Activated T-helper 2 cell treated with anti-CD3 and anti-CD28 coated beads, Interferon-gamma antibody, Interleukin-2, Interleukin-4, amounts not matched to agents 10 μg/mL and 5 μg/mL and 100 μg/mL, durations not matched to agents 14 hours and 24 hours and 36 hours (primary cell): ENCODE data around the gene CRIP2. TPM values are rescaled to one million over a fixed set of nuclear protein-coding genes. Genes with fewer than 3 reads are reported as not detected.

Experiments used
- DNase-seq: peaks from one replicate; pipeline ENCODE4 v3.0.0; 2021; ENCODE audit warnings: low spot score
- H3K27ac Mint-ChIP-seq: one replicate; pipeline ENCODE4 v1.8.0; 2021; ENCODE audit warnings: mixed read lengths
- H3K27me3 Mint-ChIP-seq: one replicate; pipeline ENCODE4 v1.8.0; 2021; ENCODE audit warnings: low read depth, mixed read lengths
- H3K36me3 Mint-ChIP-seq: one replicate; pipeline ENCODE4 v1.8.0; 2021; ENCODE audit warnings: low read depth, mixed read lengths
- H3K4me1 Mint-ChIP-seq: one replicate; pipeline ENCODE4 v1.8.0; 2021; ENCODE audit warnings: low read depth, mixed read lengths
- H3K4me3 Mint-ChIP-seq: one replicate; pipeline ENCODE4 v1.8.0; 2021; ENCODE audit warnings: low read depth, mild to moderate bottlenecking, moderate library complexity, mixed read lengths
- H3K9me3 Mint-ChIP-seq: one replicate; pipeline ENCODE4 v1.8.0; 2021; ENCODE audit warnings: mixed read lengths
- intact Hi-C: fragments of 100-400 bp; cut with micrococcal nuclease; formaldehyde crosslinking; loops from one replicate; pipeline ENCODE4 v1.15.1; 2023
- total RNA-seq: library from RNA; stranded (reverse); gene quantifications from 2 replicates; pipeline ENCODE4 v1.2.3, GENCODE V29; 2022

Gene CRIP2
- total RNA-seq, 1 donor from 2014 or later: 0.16 TPM

DNA sequence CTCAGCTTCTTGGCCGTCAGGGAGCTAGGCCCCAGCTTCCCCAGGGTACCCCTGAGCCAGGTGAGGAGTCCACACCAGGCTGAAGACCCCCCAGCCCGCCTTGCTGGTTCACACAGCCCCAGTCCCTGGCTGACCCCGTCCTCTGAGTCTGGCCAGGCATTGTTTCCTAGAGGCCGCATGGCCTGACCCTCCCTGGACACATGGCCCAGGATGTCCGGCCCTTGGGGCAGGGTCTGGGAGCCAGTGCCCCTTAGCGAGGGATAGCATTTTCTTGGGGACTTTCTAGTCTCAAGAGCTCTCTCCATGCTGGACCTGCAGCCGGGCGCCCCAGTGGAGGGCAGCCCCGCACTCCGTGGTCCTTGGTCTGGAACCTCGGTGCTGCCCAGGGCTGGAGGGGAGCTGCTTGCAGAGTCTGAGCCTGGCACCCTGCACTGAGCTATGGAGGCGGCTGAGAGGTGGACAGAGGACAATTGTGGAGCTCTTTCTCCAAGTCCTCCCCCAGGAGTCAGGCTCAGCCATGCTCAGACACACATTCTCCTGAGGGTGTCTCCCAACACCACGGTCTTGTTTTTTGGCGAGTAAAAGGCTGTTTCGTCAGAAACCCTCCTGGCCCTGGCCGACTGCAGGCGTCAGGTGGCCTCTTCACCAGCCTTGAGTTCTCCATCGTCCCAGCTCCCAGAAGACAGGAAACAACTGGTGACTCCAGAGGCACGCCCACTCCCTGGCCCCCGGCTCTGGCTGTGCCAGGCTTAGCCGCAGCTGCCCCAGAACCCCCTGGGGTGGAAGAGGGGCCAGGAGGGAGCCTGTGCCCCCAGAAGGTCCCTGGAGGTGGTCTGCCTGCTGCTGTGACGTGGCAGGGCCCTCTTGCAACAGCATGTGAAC lies 17.6 kb upstream of the CRIP2 start:
- Mint-ChIP-seq H3K4me1 (peaks cover 1% of the 10 kb centered on the region), H3K27ac (no peak overlapping the region), H3K36me3 (peaks cover 22% of the 10 kb centered on the region), H3K9me3 (no peaks in the 10 kb centered on the region), H3K27me3 (no peaks in the 10 kb centered on the region), H3K4me3 (no peak overlapping the region)
- no peak for DNase-seq
- intact Hi-C loops: no loop called here

DNA sequence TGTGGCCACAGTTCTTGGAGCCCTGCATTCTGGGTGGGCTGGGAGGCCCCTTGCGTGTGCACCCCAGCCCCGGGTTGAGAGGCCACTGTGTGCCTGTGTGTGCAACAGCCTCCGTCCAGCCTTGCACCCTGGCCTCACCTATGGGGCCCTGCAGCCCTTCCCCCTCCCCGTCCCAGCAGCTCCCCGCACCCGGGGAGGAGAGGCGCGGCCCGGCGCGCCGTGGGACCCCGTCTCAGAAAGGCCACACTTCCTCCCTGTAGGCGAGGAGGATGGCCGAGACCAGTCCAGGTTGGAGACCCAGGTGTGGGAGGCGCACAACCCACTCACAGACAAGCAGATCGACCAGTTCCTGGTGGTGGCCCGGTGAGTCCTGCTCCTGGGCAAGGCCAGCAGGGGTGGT lies 16.6 kb upstream of the CRIP2 start:
- H3K36me3 Mint-ChIP-seq: peaks cover 19% of the 10 kb centered on the region
- peaks cover 1% of the 10 kb centered on the region for H3K4me1 Mint-ChIP-seq
- H3K27me3 Mint-ChIP-seq: no peaks in the 10 kb centered on the region
- no peak for DNase-seq
- no peak overlapping the region for H3K27ac Mint-ChIP-seq
- intact Hi-C loops: no loop called here
- no peaks in the 10 kb centered on the region for H3K9me3 Mint-ChIP-seq
- no peak overlapping the region for H3K4me3 Mint-ChIP-seq

DNA sequence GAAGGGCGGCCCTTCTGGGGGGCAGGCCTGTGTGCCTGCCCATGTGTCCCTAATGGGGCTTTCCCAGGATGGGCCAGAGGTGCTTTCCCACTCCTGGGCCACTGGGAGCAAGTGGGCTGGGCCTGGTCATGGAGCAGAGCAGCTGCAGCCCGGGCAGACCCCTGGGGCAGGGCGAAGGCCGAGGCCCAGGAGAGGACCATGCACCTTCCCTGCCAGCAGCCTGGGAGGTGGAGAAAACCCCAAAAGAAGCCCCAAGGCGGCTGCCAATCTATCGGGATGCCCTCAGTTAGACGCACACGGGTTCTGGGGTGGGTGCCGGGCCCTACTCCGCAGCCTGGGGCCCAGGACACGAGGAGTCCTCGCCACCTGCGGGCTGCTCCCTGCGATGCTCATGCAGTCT lies 16.1 kb upstream of the CRIP2 start:
- Mint-ChIP-seq H3K27me3 (no peaks in the 10 kb centered on the region), H3K4me3 (no peak overlapping the region), H3K9me3 (no peaks in the 10 kb centered on the region), H3K4me1 (peaks cover 1% of the 10 kb centered on the region), H3K27ac (no peak overlapping the region), H3K36me3 (peaks cover 16% of the 10 kb centered on the region)
- intact Hi-C loops: no loop called here
- DNase-seq: no peak

GRCh38 chr14:105460116-105460515 lies 14.5 kb upstream of the CRIP2 start:
- no peaks in the 10 kb centered on the region for H3K27me3 Mint-ChIP-seq
- intact Hi-C loops: no loop called here
- peaks cover 1% of the 10 kb centered on the region for H3K4me1 Mint-ChIP-seq
- no peak for DNase-seq
- no peaks in the 10 kb centered on the region for H3K9me3 Mint-ChIP-seq
- no peak overlapping the region for H3K4me3 Mint-ChIP-seq
- H3K27ac Mint-ChIP-seq: no peak overlapping the region
- peaks cover 10% of the 10 kb centered on the region for H3K36me3 Mint-ChIP-seq

- intact Hi-C loops: no loop called here
- no peak overlapping the region for H3K27ac Mint-ChIP-seq
- DNase-seq: no peak
- no peaks in the 10 kb centered on the region for H3K4me1 Mint-ChIP-seq
- H3K36me3 Mint-ChIP-seq: peaks cover 9% of the 10 kb centered on the region
- H3K27me3 Mint-ChIP-seq: no peaks in the 10 kb centered on the region
- no peak overlapping the region for H3K4me3 Mint-ChIP-seq
- H3K9me3 Mint-ChIP-seq: no peaks in the 10 kb centered on the region
Measured at GRCh38 chr14:105460616-105461015, 14.0 kb upstream of the CRIP2 start.

DNA sequence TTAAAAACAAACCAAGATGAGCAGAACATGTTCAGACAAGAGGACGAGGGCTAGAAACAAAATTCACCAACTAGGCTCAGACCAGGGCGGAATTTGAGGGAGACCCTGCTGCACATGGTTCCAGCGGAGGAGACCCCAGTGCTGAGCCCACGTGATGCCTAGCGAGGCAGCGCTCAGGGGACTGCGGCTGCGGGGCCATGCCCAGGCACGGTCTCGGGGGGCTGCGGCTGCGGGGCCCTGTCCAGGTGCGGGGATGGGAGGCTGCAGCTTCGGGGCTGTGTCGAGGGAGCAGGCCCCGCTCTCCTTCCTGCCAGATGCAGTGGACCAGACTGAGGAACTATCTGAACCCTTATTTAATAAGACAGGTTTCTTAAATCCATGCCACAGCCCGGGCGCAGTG lies 12.7 kb upstream of the CRIP2 start:
- Mint-ChIP-seq H3K4me1 (no peaks in the 10 kb centered on the region), H3K27ac (no peak overlapping the region), H3K36me3 (peaks cover 6% of the 10 kb centered on the region), H3K9me3 (no peaks in the 10 kb centered on the region), H3K27me3 (no peaks in the 10 kb centered on the region), H3K4me3 (no peak overlapping the region)
- no peak for DNase-seq
- intact Hi-C loops: no loop called here

DNA sequence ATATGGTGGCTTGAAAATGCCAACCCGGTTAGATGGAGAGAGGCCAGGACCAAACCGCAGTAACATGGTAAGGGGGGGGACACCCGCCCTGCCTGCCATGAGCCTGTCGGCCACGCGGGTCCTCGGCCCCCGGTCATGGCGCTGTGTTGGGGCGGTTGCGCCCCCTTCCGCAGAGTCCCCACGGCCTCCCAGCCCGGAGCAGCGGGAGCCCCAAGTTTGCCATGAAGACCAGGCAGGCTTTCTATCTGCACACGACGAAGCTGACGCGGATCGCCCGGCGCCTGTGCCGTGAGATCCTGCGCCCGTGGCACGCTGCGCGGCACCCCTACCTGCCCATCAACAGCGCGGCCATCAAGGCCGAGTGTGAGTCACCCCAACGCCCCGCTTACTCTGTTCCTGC lies 10.1 kb upstream of the CRIP2 start:
- Mint-ChIP-seq H3K36me3 (peaks cover 6% of the 10 kb centered on the region), H3K4me3 (no peak overlapping the region), H3K27me3 (no peaks in the 10 kb centered on the region), H3K27ac (no peak overlapping the region), H3K9me3 (no peaks in the 10 kb centered on the region), H3K4me1 (no peaks in the 10 kb centered on the region)
- no peak for DNase-seq
- intact Hi-C loops: no loop called here

GRCh38 chr14:105465209-105466031 lies 9.2 kb upstream of the CRIP2 start:
- intact Hi-C loops: no loop called here

DNA sequence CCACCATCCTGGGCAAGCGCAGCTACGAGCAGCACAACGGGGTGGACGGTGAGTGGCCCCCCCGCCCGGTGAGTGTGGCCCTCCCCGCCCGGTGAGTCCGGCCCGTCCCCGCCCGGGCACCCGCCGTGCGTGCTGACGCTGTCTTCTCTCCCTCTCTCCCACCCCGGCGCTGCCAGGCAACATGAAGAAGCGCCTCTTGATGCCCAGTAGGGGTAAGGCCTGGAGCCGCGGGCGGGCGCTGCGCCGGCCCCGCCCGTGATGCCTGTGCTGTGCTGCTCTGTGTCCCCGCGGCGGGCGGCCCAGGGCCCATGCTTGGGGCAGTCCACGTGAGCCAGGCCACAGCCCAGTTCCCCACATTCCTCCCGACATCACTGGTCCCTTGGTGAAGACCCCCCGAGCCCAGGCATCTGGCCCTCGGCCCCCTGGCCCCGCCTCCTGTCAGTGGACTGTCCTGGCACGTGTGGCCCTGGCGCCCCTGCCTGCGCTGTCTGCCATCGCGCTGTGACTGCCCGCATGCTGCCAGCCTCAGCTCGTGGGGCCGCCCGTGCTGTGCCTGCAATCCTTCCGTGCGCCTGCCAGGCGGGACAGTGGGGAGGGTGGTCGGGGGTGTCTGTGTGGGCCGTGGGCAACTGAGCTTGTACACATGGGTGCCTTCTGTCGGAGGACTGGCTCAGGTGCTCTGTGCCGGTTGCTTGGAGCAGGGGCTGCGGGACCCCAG lies 7.9 kb upstream of the CRIP2 start:
- H3K9me3 Mint-ChIP-seq: no peaks in the 10 kb centered on the region
- H3K27ac Mint-ChIP-seq: no peak overlapping the region
- no peak overlapping the region for H3K4me3 Mint-ChIP-seq
- intact Hi-C loops: no loop called here
- H3K27me3 Mint-ChIP-seq: no peaks in the 10 kb centered on the region
- H3K4me1 Mint-ChIP-seq: no peaks in the 10 kb centered on the region
- peaks cover 4% of the 10 kb centered on the region for H3K36me3 Mint-ChIP-seq
- no peak for DNase-seq

More at GRCh38 chr14:105465209-105466031, 9.2 kb upstream of the CRIP2 start:
- Mint-ChIP-seq H3K27ac (no peak overlapping the region), H3K4me3 (no peak overlapping the region), H3K27me3 (no peaks in the 10 kb centered on the region), H3K4me1 (no peaks in the 10 kb centered on the region), H3K36me3 (peaks cover 6% of the 10 kb centered on the region), H3K9me3 (no peaks in the 10 kb centered on the region)
- no peak for DNase-seq

DNA sequence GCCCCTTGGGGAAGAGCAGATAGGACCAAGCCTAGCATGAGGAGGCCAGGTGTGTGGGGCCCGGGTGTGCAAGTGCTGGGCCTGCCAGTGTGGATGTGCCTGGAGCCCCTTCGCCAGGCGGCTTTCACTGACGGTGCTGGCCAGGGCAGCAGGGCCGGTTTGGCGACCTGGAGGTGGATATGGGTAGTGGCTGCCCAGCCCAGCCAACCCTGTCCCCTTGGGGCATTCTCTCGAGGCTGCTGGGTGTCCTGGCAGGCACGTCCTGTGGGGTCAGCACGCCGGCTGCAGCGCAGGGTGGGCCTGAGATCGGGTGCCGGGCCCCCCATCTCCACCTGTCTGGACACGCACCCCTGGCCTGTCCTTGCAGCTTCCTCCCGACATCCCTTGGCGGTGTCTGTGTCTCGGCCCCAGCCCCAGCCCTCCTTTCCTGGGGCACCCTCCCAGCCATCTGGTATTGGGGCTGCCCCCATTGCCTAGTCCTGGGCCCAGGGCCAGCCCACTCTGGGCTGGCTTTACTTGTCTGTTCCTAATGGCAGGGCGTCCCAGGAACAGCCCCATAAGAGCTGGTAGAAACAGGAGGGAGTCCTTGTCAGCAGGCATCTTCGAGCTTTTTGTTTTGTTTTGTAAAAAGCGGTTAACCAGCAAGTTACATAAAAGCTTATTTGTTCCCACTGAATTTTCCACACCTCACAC lies 7.2 kb upstream of the CRIP2 start:
- H3K9me3 Mint-ChIP-seq: no peaks in the 10 kb centered on the region
- H3K27ac Mint-ChIP-seq: no peak overlapping the region
- intact Hi-C loops: no loop called here
- H3K4me1 Mint-ChIP-seq: no peaks in the 10 kb centered on the region
- H3K36me3 Mint-ChIP-seq: peaks cover 3% of the 10 kb centered on the region
- DNase-seq: no peak
- no peaks in the 10 kb centered on the region for H3K27me3 Mint-ChIP-seq
- H3K4me3 Mint-ChIP-seq: no peak overlapping the region

DNA sequence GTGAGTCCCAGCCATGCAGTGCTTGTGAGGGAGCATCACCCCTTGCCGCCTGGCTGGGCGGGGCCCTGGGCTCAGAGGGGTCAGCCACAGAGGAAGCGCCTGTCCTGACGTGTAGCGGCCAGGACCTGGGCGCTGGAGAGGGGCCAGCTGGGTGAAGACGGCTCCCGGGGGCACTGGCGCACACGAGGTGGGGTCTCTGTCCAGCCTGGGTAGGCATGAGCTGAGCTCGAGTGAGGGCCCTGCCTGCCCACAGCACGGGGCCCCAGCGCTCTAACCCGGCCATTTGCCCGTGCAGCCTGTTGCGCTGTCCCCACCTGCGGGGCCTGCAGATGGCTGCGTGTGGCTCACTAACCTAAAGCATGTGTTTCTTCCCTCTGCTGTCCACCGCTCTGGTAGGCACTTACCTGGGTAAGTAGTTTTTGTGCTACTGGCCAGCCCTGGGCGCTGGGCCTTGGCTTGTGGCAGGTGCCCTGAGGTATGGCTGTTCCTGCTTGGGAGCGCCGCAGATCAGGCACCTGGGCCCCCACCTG lies 6.6 kb upstream of the CRIP2 start:
- Mint-ChIP-seq H3K4me3 (no peak overlapping the region), H3K9me3 (no peaks in the 10 kb centered on the region), H3K36me3 (peaks cover 3% of the 10 kb centered on the region), H3K27ac (no peak overlapping the region), H3K27me3 (no peaks in the 10 kb centered on the region), H3K4me1 (no peaks in the 10 kb centered on the region)
- no peak for DNase-seq
- intact Hi-C loops: no loop called here

DNA sequence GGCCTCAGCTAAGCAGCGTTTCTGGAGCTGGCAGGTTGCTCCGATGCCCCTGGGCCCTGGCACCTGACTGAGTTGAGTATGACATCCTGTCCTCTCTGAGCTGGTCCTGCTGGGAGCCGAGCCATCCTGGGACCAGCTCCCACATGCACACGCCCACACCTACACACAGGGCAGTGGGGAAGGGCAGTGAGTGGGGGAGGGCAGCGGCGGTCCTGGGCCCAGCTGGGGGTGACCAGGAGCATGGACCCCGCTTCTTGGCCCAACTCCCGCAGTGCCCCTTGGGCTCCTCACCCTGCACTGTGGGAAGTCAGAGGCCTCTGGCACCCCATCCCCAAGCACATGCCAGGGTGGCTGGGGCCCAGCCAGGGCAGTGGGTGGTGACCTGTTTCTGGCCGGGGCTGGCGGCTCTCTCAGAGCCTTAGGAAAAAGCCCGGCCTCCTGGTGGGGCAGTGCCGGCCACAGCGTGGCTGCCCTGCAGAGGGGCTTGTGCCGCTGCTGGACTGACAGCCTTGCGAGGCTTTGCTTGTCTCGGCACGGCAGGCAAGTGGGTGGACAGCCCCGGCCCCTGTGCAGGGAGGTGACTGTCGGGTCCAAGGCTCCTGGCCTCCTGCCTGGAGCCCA lies 5.9 kb upstream of the CRIP2 start:
- H3K4me3 Mint-ChIP-seq: no peak overlapping the region
- no peaks in the 10 kb centered on the region for H3K27me3 Mint-ChIP-seq
- H3K36me3 Mint-ChIP-seq: peaks cover 3% of the 10 kb centered on the region
- DNase-seq: no peak
- H3K9me3 Mint-ChIP-seq: no peaks in the 10 kb centered on the region
- no peak overlapping the region for H3K27ac Mint-ChIP-seq
- no peaks in the 10 kb centered on the region for H3K4me1 Mint-ChIP-seq
- intact Hi-C loops: no loop called here
